ENCODE measurements around the gene PCDH1. TPM values are rescaled to one million over a fixed set of nuclear protein-coding genes. Genes with fewer than 3 reads are reported as not detected.

Gene PCDH1
- total RNA-seq, 1 donor from 2014 or later, result 22.8 TPM

GRCh38 chr5:141815796-141816180 lies 62.4 kb downstream of the PCDH1 start:
- H3K4me1 Mint-ChIP-seq (ENCODE audit: unreplicated experiment), result peaks cover 15% of the 10 kb centered on the region
- H3K27ac Mint-ChIP-seq, result no peak overlapping the region
- H3K4me3 Mint-ChIP-seq, result no peak overlapping the region

DNA sequence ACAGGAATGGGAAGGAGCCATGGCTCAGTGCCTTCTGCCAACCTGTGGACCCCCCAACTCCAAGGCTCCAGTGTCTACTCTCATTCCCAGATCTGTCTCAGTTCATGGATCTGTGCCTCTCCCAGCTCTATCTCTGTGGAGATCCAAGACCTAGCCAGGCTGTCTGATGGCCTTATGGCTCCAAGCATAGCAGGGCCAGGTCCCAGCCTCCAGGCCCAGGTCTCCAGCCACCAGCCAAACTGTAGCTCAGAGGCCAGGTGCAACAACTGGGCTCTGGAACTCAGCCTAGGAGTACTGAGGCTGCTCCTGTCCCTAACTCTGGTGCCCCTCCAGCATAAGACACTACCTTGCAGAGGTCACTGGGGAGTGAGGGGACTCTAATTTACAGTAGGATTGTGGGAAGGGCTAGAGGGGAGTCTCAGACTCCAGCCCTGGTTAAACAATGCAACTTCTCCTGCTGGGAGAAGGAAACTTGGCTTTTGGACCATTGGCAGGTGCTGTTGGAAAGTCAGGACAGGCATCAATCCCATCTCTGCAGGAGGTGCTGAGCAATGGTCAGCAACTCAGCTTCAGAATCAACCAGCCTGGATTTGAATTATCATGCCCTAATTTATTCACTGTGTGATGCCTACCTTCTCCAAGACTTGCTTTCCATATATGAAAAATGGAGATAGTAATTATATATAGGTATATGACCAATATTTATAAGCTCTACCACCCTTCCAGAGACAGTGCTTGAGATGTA lies 63.0 kb downstream of the PCDH1 start:
- Mint-ChIP-seq H3K36me3 (no peaks in the 10 kb centered on the region), H3K4me3 (no peak overlapping the region), H3K27ac (no peak overlapping the region), H3K9me3 (no peaks in the 10 kb centered on the region), H3K4me1 (ENCODE audit: unreplicated experiment) (peaks cover 15% of the 10 kb centered on the region), H3K27me3 (peaks cover 28% of the 10 kb centered on the region)
- TF ChIP-seq, protein P1, sequence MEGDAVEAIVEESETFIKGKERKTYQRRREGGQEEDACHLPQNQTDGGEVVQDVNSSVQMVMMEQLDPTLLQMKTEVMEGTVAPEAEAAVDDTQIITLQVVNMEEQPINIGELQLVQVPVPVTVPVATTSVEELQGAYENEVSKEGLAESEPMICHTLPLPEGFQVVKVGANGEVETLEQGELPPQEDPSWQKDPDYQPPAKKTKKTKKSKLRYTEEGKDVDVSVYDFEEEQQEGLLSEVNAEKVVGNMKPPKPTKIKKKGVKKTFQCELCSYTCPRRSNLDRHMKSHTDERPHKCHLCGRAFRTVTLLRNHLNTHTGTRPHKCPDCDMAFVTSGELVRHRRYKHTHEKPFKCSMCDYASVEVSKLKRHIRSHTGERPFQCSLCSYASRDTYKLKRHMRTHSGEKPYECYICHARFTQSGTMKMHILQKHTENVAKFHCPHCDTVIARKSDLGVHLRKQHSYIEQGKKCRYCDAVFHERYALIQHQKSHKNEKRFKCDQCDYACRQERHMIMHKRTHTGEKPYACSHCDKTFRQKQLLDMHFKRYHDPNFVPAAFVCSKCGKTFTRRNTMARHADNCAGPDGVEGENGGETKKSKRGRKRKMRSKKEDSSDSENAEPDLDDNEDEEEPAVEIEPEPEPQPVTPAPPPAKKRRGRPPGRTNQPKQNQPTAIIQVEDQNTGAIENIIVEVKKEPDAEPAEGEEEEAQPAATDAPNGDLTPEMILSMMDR (conservative IDR thresholded peaks at IDR 0.05), result no peak
- DNase-seq (ENCODE audit: extremely low spot score, unreplicated experiment), result no peak

More at GRCh38 chr5:141815796-141816180, 62.4 kb downstream of the PCDH1 start:
- H3K27me3 Mint-ChIP-seq, result peaks cover 22% of the 10 kb centered on the region
- DNase-seq (ENCODE audit: extremely low spot score, unreplicated experiment), result no peak
- H3K9me3 Mint-ChIP-seq, result no peaks in the 10 kb centered on the region
- TF ChIP-seq, protein P1 (conservative IDR thresholded peaks at IDR 0.05), result no peak
- no peaks in the 10 kb centered on the region for H3K36me3 Mint-ChIP-seq

DNA sequence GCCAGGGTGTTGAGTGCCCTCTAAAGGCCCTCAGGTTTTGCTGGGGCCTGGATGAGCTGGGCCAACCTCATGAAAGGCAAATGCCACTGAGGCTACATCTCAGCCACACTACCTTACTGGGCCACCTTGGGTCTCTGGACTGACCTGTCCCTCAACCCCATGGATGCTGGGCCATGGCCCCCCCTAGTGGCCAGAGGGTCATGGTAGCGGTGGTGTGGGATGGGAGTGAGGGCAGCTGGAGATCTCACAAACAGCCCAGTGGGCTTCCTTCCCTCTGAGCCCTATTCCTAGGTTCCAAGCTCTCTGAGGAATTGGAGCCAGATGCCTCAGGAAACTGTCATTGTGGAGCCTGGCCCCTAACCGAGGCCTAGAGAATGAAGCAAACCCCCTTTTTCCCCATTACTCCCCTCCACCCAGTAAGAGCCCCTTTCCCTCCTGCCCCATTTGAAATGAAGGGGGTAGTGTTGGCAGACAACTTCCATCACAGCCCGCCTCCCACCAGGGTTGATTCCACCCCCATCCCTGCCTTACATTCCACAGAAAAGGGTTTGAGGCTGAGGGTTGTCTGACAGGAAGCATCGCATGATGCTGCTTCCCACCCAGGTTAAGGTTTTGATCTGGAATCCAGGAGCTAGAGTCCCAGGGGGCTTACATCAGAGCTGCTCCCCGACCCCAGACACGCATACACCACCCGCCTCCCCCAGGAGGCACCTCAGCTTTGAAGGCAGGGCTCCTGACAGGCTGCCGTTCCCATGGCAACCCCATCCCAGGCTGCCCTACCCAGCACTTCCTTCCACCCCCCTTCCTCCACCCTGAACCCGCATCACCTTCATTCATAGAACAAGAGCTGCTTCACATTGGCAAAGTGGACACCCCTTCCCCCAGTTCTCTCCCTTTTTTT lies 63.9 kb downstream of the PCDH1 start:
- peaks cover 35% of the 10 kb centered on the region for H3K27me3 Mint-ChIP-seq

DNA sequence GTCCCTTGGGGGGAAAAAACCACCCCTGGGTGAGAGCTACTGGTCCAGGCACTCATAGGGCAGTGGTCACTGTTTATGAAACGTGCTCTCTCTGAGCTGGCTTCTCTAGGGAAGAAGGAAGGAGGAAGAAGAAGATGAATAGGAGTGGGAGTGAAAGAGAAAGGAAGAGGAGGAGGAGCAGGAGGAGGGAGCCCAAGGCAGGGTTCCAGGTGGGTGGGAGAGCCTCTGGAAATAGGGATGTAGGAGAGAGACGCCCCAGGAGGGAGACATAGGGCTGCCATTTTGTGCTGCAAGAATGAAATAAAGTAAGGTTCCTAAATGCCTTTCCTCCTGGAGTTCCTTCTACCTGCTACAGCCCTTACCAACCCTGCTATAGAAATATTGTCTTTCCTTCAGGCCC lies 65.7 kb downstream of the PCDH1 start:
- TF ChIP-seq, protein P1 (conservative IDR thresholded peaks at IDR 0.05), result no peak
- peaks cover 16% of the 10 kb centered on the region for H3K4me1 Mint-ChIP-seq (ENCODE audit: unreplicated experiment)
- H3K36me3 Mint-ChIP-seq, result no peaks in the 10 kb centered on the region
- H3K27ac Mint-ChIP-seq, result no peak overlapping the region
- H3K4me3 Mint-ChIP-seq, result peak overlapping the region; percentile 31
- peaks cover 45% of the 10 kb centered on the region for H3K27me3 Mint-ChIP-seq
- H3K9me3 Mint-ChIP-seq, result no peaks in the 10 kb centered on the region
- no peak for DNase-seq (ENCODE audit: extremely low spot score, unreplicated experiment)

More for the DNA sequence above, 63.9 kb downstream of the PCDH1 start:
- H3K4me3 Mint-ChIP-seq, result no peak overlapping the region
- TF ChIP-seq, protein P1 (conservative IDR thresholded peaks at IDR 0.05), result peak; percentile 76
- no peak for DNase-seq (ENCODE audit: extremely low spot score, unreplicated experiment)
- peaks cover 15% of the 10 kb centered on the region for H3K4me1 Mint-ChIP-seq (ENCODE audit: unreplicated experiment)
- no peak overlapping the region for H3K27ac Mint-ChIP-seq
- H3K36me3 Mint-ChIP-seq, result no peaks in the 10 kb centered on the region
- no peaks in the 10 kb centered on the region for H3K9me3 Mint-ChIP-seq

GRCh38 chr5:141811287-141812155 lies 66.7 kb downstream of the PCDH1 start:
- TF ChIP-seq, protein P1 (conservative IDR thresholded peaks at IDR 0.05), result peak; percentile 84
- peaks cover 42% of the 10 kb centered on the region for H3K27me3 Mint-ChIP-seq
- peak; percentile 74 for DNase-seq (ENCODE audit: extremely low spot score, unreplicated experiment)
- H3K36me3 Mint-ChIP-seq, result no peaks in the 10 kb centered on the region
- no peaks in the 10 kb centered on the region for H3K9me3 Mint-ChIP-seq
- peaks cover 19% of the 10 kb centered on the region for H3K4me1 Mint-ChIP-seq (ENCODE audit: unreplicated experiment)
- no peak overlapping the region for H3K27ac Mint-ChIP-seq
- H3K4me3 Mint-ChIP-seq, result peak overlapping the region; percentile 31

All from type B pancreatic cell (in vitro differentiated cells).